T-helper 1 cell (primary cell): ENCODE data around the gene CDH26.
"Not testable (repeated sequence)": the region's sequence is repeated elsewhere in the genome, so short reads cannot be mapped to it uniquely, and the experiment has no call there.

ENCODE experiments used
- DNase-seq, 5 donors: peaks; one replicate each; pipeline ENCODE4 v3.0.0-alpha.2; 2012 to 2020

CDH26 gene

GRCh38 chr20:60020251-60020650, 62.0 kb downstream of the CDH26 start:
- DNase-seq = no peak

GRCh38 chr20:60021104-60021503, 62.9 kb downstream of the CDH26 start:
- DNase-seq = no peak

- DNase-seq = no peak
Observed at GRCh38 chr20:60022849-60023248, 64.6 kb downstream of the CDH26 start.

- DNase-seq = peak in 1 of 5 donors; percentile 35
Observed at GRCh38 chr20:60024245-60024644, 66.0 kb downstream of the CDH26 start.

GRCh38 chr20:60024801-60025200, 66.6 kb downstream of the CDH26 start:
- DNase-seq = no peak

GRCh38 chr20:60026010-60026409, 67.8 kb downstream of the CDH26 start:
- DNase-seq = no peak

- DNase-seq = no peak
Observed at GRCh38 chr20:60030471-60030870, 72.2 kb downstream of the CDH26 start.

GRCh38 chr20:60031107-60031506, 72.9 kb downstream of the CDH26 start:
- DNase-seq = no peak

GRCh38 chr20:60034231-60035110, 76.2 kb downstream of the CDH26 start:
- no peak for DNase-seq

GRCh38 chr20:60035486-60035885, 77.3 kb downstream of the CDH26 start:
- DNase-seq = no peak

GRCh38 chr20:60036346-60036745, 78.1 kb downstream of the CDH26 start:
- no peak for DNase-seq

- no peak for DNase-seq
Observed at GRCh38 chr20:60036746-60037499, 78.7 kb downstream of the CDH26 start.

- no peak for DNase-seq
Observed at GRCh38 chr20:60038400-60039008, 80.3 kb downstream of the CDH26 start.

GRCh38 chr20:60039526-60039925, 81.3 kb downstream of the CDH26 start:
- DNase-seq = no peak

- DNase-seq = no peak
Observed at GRCh38 chr20:60040471-60041162, 82.4 kb downstream of the CDH26 start.

- not testable (repeated sequence) for DNase-seq
Observed at GRCh38 chr20:60041436-60042165, 83.4 kb downstream of the CDH26 start.

GRCh38 chr20:60043435-60043834, 85.2 kb downstream of the CDH26 start:
- no peak for DNase-seq

GRCh38 chr20:60046011-60046413, 87.8 kb downstream of the CDH26 start:
- DNase-seq = no peak

GRCh38 chr20:60046436-60046835, 88.2 kb downstream of the CDH26 start:
- no peak for DNase-seq

- no peak for DNase-seq
Observed at GRCh38 chr20:60046860-60047259, 88.6 kb downstream of the CDH26 start.

- no peak for DNase-seq
Observed at GRCh38 chr20:60048634-60049521, 90.7 kb downstream of the CDH26 start.
